HG02870 (cell line): Measurements from ENCODE around the gene HOXA7.

ENCODE experiments used
- ATAC-seq: cut with Tn5 transposase; IDR thresholded peaks from one replicate; pipeline ENCODE4 v1.9.1; 2021; ENCODE audit warnings: mild to moderate bottlenecking, moderate library complexity; ENCODE audit not compliant: unreplicated experiment

The HOXA7 gene

GRCh38 chr7:27193335-27194001, 37.0 kb upstream of the HOXA7 start:
- ATAC-seq = no peak

DNA sequence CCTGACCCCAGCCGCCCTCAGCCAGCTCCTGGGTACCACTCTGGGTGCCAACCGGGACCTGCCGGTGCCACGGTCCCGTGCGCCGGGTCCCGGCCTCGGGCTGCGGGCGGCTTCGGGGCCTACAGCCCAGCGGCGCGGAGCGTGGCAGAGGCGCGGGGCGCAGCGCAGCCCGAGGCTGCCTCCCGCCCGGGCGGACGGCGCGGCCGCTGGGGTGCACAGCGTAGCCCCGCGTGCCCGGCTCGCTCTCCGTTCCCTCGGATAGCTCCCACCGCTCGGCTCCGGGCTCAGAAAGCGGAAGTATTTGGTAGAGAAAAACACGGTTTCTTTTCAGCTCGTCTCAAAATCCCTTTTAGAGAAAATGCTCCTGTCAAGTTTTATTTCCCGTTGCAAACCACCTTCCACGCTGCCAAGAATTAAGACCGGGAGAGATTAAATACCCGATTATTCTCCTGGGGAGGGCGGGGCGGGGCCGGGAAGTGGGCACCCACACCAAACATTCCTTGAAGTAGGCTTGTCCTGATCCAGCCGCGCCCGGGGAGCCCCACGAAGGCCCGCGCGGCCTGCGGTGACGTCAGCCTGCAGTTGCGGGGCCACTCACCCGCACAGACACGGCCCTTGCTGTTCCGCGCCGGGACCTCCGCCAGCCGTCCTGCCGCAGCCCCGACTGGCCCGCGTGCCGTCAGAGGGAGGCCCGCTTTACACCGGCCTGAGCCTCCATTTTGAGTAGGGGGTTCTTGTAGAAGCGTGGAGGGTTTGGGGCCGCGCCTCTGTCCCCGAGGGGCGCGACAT, 36.3 kb upstream of the HOXA7 start:
- no peak for ATAC-seq

GRCh38 chr7:27191833-27192545, 35.5 kb upstream of the HOXA7 start:
- ATAC-seq = no peak

DNA sequence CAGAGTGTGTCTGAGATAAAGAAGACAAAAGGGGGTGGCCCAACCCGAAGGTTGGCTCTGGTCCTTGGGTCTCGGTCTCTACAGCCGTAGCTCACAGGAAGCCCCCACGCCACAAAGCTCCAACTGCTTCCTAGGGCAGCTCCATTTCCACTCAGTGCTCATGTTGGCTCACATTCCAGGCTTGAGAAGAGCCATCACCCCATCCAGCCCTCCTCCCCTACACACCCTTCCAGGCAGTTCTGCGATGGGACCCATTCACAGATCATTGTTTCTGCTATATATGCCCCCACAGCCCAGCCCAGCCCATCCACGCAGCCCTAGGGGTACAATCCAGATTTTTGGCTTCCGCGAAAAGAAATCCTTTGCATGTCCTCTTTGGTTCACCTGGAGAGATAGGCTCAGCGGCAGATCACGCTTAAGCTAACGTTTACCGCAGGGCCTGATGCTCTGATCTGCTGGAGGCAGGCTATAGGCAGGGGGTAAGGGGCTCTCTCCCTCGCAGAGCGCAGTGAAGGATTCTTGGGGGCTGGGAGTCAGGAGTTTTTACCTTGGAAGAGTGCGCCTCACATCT, 34.8 kb upstream of the HOXA7 start:
- no peak for ATAC-seq

- ATAC-seq = no peak
Measured at GRCh38 chr7:27189997-27190748, 33.7 kb upstream of the HOXA7 start.

DNA sequence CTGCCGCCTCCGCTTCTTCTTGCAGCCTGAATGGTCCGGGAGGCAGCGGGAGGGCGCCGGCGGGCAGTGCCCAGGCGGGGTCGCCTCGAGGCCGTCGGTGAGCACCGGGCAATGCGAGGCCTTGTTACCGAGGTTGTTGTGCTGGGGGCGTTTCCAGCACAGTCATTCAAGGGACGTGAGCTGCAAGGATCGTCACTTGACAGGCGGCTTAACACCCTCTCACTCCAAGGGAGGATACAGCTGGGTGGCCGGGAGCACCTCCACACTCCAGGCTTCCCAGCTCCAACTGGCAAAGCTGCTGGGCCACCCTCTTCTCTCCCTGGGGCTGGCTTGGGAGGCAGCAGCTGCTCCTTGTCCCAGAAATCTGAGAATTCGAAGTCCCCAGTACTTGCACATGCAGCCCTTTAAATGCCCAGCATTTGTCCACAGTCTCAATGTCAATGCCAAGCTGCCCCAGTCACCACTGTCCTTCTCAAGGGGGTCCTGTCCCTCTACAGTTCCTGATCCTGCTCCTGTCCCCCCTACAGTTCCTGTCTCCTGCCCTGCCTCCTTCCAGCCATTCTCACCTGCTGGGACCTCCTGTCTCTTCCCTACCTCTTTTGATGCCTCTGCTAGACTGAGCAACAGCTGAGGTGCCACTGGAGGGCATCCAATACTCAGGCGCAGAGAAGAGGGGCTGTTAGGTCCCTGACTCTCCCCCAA, 33.0 kb upstream of the HOXA7 start:
- no peak for ATAC-seq

- ATAC-seq = no peak
Measured at GRCh38 chr7:27188386-27189294, 32.2 kb upstream of the HOXA7 start.

DNA sequence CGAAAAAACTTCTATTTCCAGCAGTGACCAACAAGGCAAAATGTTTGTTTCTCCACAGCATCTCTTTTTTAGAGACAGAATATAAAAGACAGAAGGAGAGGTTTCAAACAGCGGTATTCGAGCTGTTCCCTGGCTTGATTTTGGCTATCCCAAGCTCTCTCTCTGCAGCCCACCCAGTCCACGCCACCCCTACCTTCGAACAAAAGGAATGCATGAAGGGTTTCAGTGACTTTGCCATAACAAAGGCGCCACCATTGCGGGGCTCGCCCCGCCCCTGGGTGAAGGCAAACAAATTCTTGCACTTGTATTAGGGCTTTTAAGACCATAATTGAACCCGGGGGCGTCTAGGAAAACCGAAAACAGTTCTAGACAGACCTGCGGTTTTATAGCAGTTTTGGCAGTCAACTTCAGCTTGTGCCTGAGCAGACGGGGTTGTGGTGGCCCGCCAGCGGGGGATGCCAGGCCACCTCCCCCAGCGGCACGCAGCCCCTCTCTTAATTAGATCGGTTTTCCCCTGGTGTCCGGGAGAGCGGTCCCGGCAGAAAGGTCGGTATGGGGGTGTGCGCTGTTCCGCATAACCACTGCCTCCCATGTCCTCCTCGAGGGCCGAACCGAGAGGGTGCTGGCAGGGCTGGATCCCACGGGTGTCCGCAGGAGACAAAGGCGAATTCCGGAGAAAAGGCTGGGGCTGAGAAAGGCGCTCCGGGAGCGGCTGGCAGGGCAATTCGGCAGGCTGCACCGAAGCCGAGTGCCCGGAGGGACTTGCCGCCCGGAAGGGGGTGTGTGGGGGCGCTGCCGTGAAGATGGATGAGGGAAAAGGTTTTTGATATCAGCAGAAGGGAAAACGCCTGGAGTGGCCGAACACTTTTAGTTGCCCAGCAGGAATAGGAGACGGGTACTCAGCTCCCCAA, 31.3 kb upstream of the HOXA7 start:
- ATAC-seq = no peak

DNA sequence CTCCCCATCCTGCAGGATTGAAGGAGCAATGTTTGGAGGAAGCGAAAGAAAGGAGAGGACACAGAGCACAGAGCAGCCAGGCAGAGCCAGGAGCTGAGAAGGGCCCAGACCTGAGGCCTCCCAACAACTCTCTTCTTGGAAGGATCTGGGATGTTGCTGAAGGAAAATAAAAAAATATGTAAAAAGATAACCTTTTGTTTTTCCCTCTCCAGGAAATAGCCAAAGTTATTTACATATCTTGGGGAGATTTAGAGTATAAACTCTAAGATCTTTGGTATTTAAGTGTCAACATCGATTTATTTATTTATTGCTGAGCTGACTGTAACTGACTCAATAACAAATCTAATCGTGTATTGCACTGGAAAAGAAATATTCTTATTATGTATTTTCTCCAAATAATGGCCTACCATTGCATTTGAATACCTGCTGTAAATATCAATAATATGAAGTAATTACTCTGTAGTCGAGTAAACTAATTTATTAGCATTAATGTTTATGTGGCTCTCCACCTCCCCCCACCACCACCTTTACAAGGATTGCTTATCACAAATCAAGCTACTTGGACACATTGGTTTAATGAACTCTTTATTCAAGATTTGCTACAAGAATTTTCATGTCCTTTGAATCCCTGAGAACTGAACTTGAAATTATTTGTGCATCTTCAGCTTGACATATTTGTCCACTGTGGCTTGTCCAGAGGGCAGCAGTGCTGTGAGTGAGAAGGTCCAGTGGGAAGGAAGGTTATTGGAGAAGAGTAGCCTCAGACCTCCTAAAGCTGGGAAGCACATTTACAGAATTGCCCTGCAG, 30.4 kb upstream of the HOXA7 start:
- ATAC-seq = no peak

- no peak for ATAC-seq
Measured at GRCh38 chr7:27185854-27186667, 29.6 kb upstream of the HOXA7 start.

GRCh38 chr7:27185013-27185853, 28.8 kb upstream of the HOXA7 start, which contains the start of gene HOXA11:
TSS of gene HOXA11 (minus strand) at chr7:27185232. CDS start at chr7:27185144, 88 bp downstream.
- ATAC-seq = no peak

- no peak for ATAC-seq
Measured at GRCh38 chr7:27184337-27185012, 28.0 kb upstream of the HOXA7 start.

DNA sequence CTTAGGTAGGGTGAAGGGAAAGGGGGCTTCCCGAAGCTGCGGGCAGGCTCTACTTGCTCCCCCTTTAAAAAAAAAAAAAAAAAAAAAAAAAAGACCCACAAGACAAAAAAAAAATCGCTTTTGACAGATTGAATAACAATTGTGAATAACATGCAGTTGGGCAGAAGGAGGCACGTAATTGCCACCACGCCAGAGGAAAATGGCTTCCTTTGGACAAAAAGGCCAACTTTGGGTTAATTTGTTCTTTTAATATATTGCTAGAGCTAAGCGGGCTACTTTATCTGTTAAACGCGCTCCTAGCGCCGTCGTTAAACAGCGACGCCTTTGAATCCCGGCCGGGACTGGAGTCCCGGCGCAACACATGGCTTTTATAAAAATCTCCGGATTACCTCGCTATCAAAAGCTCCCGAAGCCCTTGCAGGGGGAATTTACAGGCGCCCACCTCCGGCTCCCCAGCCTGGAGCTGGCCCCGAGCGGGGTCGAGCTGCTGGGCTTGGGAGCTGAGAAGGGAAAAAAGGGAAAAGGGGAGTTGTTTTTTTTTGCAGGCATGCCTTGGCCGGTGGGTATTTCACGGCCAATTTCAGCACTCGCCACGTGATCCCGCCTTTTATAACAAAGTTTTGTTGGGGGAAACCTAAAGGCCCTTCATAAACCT, 27.3 kb upstream of the HOXA7 start:
- no peak for ATAC-seq
